NOMO-1 treated with DMSO at 0.1 percent for 48 hours (cell line): ENCODE data around the gene PRDM11.

Experiments used
- DNase-seq: peaks from one replicate; lab custom pipeline; 2025; ENCODE audit not compliant: unreplicated experiment; lab: John Stamatoyannopoulos, UW

PRDM11 gene

GRCh38 chr11:45157247-45158209 lies 11.1 kb downstream of the PRDM11 start:
- no peak for DNase-seq

- DNase-seq: no peak
Observed at GRCh38 chr11:45158210-45158731, 11.8 kb downstream of the PRDM11 start.

GRCh38 chr11:45158891-45159605 lies 12.6 kb downstream of the PRDM11 start:
- no peak for DNase-seq

GRCh38 chr11:45159781-45160365 lies 13.4 kb downstream of the PRDM11 start:
- no peak for DNase-seq

GRCh38 chr11:45161252-45162063 lies 15.0 kb downstream of the PRDM11 start:
- DNase-seq: no peak

GRCh38 chr11:45162064-45162375 lies 15.6 kb downstream of the PRDM11 start:
- no peak for DNase-seq

DNA sequence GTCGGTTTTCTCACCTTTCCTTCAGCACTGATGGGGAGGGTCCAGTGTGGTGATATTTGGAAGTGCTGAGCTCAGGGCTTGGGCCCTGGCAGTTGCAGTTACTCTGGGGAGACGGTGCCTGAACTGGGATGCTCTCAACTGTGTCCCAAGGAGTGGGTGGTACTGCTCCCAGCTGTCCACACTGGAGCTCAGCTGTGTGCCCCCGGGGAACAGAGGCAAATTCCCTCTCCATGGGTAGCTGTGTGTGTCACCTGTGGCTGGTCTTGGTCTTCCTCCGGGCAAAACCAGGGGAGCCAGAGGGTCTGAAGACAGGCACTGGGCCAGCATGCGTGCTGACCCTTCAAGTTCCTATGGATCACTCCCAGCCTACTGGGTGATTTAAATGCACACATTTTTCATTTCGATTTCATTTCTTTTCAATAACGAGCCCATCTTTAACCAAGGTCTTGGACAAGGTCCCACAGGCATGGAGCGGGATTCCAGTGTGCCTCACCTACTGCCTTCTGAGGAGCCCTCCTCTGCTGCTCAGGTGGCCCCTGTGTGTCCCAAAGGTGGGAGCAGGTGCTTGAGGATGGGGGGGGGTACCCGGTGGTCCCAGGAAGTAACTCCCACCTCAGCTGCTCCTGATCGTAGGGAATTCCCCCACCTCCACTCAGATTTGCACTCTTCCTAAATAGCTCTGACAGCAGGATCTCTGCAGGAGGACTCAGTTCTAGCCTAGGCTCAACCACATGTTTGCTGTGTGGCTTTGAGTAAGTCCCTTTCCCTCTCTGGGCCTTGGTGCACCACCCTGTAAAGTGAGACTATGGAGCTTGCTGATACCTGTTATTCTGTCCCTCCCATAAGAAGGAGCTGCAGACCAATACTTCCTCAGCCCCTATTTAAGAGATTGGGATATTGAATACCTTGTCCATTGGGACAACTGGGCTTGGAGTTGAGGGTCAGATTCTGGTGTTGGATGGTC lies 16.8 kb downstream of the PRDM11 start:
- DNase-seq: no peak

DNA sequence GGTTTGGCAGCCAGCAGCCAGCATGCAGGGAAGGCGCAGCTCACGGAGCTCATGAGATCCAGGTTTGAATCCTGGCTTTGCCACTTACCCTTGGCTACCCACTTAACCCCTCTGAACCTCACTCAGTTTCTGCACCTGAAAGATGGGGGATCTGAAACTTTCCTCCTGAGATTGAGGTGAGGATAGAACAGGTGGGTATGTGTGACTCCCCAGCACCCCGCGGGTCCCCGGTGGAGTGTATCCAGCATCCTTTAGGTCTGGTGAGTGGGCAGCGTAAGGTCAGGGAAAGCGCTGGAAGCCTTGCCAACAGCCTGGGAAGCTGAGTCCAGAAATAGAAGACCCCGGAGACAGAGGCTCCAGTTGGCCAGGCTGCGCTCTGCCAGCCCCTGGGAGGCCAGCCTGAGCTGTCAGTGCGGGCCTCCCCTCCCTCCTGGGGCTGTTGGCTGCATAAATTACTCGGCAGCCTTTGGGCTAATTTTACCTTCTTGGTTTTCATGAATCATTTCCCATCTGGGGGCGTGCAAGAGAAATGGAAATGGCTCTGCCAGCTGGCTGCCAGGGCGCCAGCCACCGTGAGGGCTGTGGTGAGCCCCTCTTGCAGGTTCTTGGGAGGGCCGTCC lies 17.6 kb downstream of the PRDM11 start:
- no peak for DNase-seq

DNA sequence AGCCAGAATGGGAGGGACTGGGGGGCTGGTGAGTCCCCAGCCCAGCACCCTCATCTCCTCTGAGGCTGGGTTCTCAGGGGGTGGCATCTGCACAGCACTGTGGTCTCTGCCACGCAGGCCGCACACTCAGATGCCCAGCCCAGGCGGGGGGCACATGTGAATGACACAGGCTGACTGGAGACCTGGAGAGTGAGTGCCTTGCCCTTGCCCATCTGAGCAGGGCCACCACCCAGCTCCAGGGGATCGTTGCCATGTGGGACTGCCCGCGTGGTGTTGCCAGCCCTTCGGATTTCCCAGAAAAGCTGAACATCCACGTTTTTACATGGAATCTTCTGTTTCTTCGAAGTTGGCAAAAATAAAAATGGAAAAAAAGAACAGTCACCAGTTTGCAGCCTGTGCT lies 18.9 kb downstream of the PRDM11 start:
- no peak for DNase-seq

DNA sequence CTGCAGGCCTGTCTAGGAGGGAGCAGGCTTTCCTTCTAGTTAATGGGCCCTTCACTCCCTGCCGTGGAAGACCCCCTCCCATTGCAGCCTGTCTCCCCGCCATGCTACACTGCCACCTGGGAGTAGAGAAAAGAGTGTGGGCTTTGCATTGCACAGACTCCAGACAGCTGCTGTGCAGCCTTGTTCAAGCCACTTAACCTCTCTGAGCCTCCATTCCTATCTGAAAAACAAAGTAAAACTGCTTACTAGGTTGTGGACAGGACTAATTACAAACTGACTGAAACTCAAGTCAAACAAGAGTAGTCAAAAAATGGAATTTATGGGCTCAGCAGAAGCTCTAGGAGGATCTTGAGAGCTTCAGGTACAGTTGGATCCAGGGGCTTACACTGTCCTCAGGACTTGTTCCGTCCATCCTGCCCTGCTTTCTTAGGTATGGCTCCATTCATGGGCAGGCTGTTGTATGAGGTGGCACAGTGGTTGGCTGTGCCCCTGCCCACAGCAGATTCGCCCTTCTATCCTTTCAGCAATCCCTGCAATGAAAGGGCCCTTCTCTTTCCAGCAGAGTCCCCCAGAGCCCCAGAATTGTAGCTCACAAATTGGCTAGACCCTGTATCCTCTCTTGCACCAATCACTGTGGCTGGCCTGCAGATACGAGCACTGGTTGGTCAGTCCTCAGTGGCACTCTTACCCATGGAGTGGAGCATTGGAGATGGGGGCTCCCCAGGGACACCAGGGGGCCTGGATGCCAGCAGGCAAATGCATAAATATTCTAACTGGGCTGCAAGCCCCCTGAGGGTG lies 19.6 kb downstream of the PRDM11 start:
- DNase-seq: no peak

DNA sequence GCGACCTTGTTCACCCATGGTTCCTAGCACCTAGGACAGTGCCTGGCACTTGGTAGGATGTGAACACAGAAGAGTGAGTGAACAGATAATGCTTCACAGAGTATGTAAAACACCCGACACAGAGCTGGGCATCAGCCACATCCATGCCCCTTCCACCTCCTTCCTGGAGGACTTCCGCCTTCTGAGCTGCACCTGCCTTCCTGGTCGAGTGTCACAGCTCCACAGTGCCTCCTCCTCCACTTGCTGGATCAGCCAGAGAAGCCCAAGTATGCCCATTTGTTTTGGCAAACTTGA lies 20.1 kb downstream of the PRDM11 start:
- DNase-seq: no peak

DNA sequence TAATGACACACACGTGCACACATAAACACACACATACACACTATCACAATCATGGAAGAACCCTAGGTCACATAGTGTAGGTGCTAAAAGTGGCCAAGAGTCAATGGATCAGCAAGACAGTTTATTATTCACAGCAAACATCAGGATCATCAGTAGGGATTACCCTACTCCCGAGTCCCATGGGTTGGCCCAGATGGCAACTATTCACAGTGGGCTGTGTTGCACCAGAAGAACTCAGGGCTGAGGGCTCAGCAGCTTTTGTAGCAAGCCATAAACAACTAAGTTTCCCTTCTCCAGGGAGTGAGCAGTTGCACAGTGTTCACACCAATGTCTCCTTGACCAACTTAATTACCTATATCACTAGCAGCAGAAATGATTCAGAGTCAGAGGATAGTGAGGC lies 20.8 kb downstream of the PRDM11 start:
- no peak for DNase-seq

DNA sequence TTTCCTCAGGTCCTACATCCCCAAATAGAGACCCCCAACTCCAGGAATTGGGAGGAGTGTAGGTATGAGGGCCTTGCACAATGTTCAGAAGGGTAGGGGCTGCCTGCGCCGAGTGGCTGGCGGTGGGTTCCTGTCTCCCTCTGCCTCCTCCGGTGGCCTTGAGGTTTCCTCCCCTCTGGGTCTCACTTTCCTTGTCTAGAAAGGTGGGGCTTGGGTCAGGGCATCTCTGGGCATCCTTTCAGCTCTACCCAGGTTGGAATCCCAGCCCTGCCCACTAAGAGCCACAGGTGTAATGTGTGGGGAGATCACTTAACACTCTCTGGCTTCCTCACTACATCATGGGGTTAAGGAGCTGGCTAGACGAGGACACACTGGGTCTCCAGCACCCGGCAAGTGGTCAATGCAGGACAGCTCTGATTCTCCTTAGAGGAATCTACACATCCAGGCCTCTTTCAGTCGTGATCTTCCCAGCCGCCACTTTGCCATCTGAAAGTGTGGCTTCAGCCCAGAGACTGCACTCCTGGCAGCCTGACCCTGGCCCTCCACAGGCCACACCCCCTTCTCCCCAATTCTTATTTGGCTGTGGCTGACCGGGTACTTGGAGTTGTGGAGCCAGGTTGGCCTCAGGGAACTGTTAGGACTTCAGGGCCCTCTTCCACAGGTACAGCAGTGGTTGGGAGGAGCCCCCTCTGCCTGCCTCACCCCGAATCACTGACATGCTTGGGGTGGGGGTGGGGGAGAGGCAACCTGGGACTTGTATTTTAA lies 22.1 kb downstream of the PRDM11 start:
- no peak for DNase-seq

GRCh38 chr11:45169310-45170072 lies 23.1 kb downstream of the PRDM11 start:
- DNase-seq: no peak

DNA sequence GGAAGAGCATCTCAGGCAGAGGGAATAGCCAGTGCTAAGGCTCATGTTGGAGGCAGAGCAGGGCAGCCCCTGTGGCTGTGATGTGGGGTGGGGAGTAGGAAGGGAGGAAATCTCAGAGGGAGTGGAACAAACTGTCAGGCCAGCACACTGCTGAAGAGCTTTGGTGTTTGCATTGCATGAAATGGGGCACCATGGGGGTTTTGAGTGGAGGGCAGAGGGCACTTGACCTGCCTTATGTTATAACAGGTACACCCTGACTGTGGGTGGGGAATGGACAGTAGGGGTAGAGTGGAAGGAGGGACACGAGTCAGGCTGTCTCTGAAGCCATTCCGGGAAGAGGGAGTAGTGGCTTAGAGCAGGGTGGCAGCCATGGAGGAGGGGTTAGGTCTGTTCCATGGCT lies 24.0 kb downstream of the PRDM11 start:
- DNase-seq: no peak

GRCh38 chr11:45171550-45171949 lies 25.1 kb downstream of the PRDM11 start:
- no peak for DNase-seq

DNA sequence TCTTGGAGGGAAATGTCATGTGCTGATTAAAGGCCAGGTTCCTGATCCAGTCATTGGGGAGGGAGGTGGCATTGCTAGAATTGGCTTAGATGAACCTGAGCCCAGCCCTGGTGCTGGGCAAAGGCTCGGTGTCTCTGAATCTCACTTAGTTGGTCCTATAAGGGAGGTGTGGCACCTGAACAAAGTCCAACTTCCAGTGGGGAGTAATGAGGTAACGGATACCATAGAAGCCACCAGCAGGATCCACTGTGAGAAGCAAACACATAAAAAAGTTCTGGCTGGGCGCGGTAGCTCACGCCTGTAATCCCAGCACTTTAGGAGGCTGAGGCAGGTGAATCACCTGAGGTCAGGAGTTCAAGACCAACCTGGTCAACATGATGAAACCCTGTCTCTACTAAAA lies 26.6 kb downstream of the PRDM11 start:
- no peak for DNase-seq
